Mucosa of gallbladder (tissue), 1 donor: ENCODE data around the gene GLRB. TPM values are rescaled to one million over a fixed set of nuclear protein-coding genes. Genes with fewer than 3 reads are reported as not detected.
"Not testable (repeated sequence)": the region's sequence is repeated elsewhere in the genome, so short reads cannot be mapped to it uniquely, and the experiment has no call there.

ENCODE experiments used
- DNase-seq: peaks from one replicate; pipeline ENCODE4 v3.0.0-alpha.2; 2020; ENCODE audit warnings: low spot score
- total RNA-seq: library from RNA; stranded (reverse); gene quantifications from one replicate; pipeline ENCODE4 v1.2.1, GENCODE V29; 2021
- donor health status: DM: no; HTN: no; CAD: no.

GLRB gene
- total RNA-seq: 2.7 TPM

- DNase-seq: no peak
Measured at GRCh38 chr4:157075811-157076577, at the start of gene GLRB. GLRB (plus strand) TSS chr4:157076150; CDS start chr4:157078025, 1,875 bp downstream.

GRCh38 chr4:157035471-157035870, 40.5 kb upstream of the GLRB start:
- DNase-seq: no peak

- no peak for DNase-seq
Measured at GRCh38 chr4:157040405-157040804, 35.5 kb upstream of the GLRB start.

- DNase-seq: no peak
Measured at GRCh38 chr4:157043131-157043530, 32.8 kb upstream of the GLRB start.

GRCh38 chr4:157045507-157046127, 30.3 kb upstream of the GLRB start:
- DNase-seq: peak; percentile 34

- peak; percentile 31 for DNase-seq
Measured at GRCh38 chr4:157048248-157048647, 27.7 kb upstream of the GLRB start.

GRCh38 chr4:157050561-157050960, 25.4 kb upstream of the GLRB start:
- DNase-seq: no peak

- no peak for DNase-seq
Measured at GRCh38 chr4:157052429-157053040, 23.4 kb upstream of the GLRB start.

- no peak for DNase-seq
Measured at GRCh38 chr4:157057218-157057617, 18.7 kb upstream of the GLRB start.

GRCh38 chr4:157058899-157059298, 17.1 kb upstream of the GLRB start:
- DNase-seq: not testable (repeated sequence)

- no peak for DNase-seq
Measured at GRCh38 chr4:157072002-157072401, 3.9 kb upstream of the GLRB start.

- DNase-seq: no peak
Measured at GRCh38 chr4:157075401-157075800, 549 bp upstream of the GLRB start.

- no peak for DNase-seq
Measured at GRCh38 chr4:157076578-157076947, 613 bp downstream of the GLRB start.

GRCh38 chr4:157079441-157079840, 3.5 kb downstream of the GLRB start:
- no peak for DNase-seq

GRCh38 chr4:157080605-157081004, 4.7 kb downstream of the GLRB start:
- no peak for DNase-seq

GRCh38 chr4:157095716-157096115, 19.8 kb downstream of the GLRB start:
- no peak for DNase-seq

GRCh38 chr4:157096439-157096838, 20.5 kb downstream of the GLRB start:
- no peak for DNase-seq

- no peak for DNase-seq
Measured at GRCh38 chr4:157099506-157099905, 23.6 kb downstream of the GLRB start.

GRCh38 chr4:157104541-157104940, 28.6 kb downstream of the GLRB start:
- DNase-seq: no peak

- no peak for DNase-seq
Measured at GRCh38 chr4:157114671-157115070, 38.7 kb downstream of the GLRB start.

- no peak for DNase-seq
Measured at GRCh38 chr4:157115613-157116335, 39.8 kb downstream of the GLRB start.

GRCh38 chr4:157121401-157121800, 45.5 kb downstream of the GLRB start:
- DNase-seq: no peak
